ENCODE results near the gene PRKAR2A.
"Not testable (repeated sequence)": the region's sequence is repeated elsewhere in the genome, so short reads cannot be mapped to it uniquely, and the experiment has no call there.

PRKAR2A gene

DNA sequence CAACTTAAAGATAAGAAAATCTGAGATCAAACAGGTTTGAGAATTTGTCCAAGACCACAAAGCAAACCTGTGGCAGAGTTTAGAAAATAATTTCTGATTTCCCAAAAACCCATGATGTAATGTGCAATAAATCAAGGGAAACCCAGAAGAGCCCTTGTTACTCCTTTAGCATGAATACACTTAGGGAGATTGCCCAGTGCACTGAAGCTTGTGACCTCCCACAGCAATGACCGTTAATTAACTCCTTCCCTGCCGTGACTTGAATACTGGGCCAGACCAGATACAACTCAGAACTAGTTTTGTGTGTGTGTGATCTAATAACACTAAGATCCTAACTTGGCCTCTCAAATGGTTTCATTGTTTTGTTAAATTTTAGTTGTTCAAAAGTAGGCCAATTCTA, 2.5 kb downstream of the PRKAR2A start:
- Histone ChIP-seq H3K4me3 (ENCODE audit: low read length in 2 of 2) (peak overlapping the region in 1 of 2 donors; percentile 14), H3K27me3 (ENCODE audit: control insufficient read depth in 2 of 2, insufficient read depth in 2 of 2, low read length in 2 of 2) (no peaks in the 10 kb centered on the region), H3K36me3 (ENCODE audit: control insufficient read depth in 2 of 2, insufficient read depth in 2 of 2, low read length in 2 of 2) (no peaks in the 10 kb centered on the region), H3K27ac (ENCODE audit: low read depth in 2 of 2, low read length in 2 of 2) (no peak overlapping the region), H3K9ac (ENCODE audit: low read depth in 1 of 2, low read length in 2 of 2) (no peak overlapping the region), H3K9me3 (ENCODE audit: control insufficient read depth in 2 of 2, low read length in 2 of 2) (no peaks in the 10 kb centered on the region), H3K4me1 (ENCODE audit: control insufficient read depth in 2 of 2, insufficient read depth in 2 of 2, low read length in 2 of 2) (peaks cover 16% of the 10 kb centered on the region in 2 donors)

DNA sequence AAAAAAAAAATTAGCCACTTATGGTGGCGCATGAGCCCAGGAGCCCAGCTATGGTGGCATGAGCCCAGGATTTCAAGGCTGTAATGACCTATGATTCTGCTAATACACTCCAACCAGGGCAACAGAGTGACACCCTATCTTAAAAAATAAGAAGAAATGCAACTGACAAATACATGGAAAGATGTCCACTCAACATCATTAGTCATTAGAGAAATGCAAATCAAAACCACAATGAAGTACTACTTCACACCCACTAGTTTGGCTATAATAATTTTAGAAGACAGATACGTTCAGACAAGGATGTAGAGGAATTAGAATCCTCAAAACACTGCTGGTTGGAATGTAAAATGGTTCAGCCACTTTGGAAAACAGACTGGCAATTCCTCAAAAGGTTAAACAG, 10.5 kb downstream of the PRKAR2A start:
- Histone ChIP-seq H3K27ac (ENCODE audit: low read depth in 2 of 2, low read length in 2 of 2) (no peak overlapping the region), H3K4me3 (ENCODE audit: low read length in 2 of 2) (no peak overlapping the region), H3K36me3 (ENCODE audit: control insufficient read depth in 2 of 2, insufficient read depth in 2 of 2, low read length in 2 of 2) (no peaks in the 10 kb centered on the region), H3K27me3 (ENCODE audit: control insufficient read depth in 2 of 2, insufficient read depth in 2 of 2, low read length in 2 of 2) (no peaks in the 10 kb centered on the region), H3K9ac (ENCODE audit: low read depth in 1 of 2, low read length in 2 of 2) (no peak overlapping the region), H3K4me1 (ENCODE audit: control insufficient read depth in 2 of 2, insufficient read depth in 2 of 2, low read length in 2 of 2) (no peaks in the 10 kb centered on the region), H3K9me3 (ENCODE audit: control insufficient read depth in 2 of 2, low read length in 2 of 2) (no peaks in the 10 kb centered on the region)

DNA sequence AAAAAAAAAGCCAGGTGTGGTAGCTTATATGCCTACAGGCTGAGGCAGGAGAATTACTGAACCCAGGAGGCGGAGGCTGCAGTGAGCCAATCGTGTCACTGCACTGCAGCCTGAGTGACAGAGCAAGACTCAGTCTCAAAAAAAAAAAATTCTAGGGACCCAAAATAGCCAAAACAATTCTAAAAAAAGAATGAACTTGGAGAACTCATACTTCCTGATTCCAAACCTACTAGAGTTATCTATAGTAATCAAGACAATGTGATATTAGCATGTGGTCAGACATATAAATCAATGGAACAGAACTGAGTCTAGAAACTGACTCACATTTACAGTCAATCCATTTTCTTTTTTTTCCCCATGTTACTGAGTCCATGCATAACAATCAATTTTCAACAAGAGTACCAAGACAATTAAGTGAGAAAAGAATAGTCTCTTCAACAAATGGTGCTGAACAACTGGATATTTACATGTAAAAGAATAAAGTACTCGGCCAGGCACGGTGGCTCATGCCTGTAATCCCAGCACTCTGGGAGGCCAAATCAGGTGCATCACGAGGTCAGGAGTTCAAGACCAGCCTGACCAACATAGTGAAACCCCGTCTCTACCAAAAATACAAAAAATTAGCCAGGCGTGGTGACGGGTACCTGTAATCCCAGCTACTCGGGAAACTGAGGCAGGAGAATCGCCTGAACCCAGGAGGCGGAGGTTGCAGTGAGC, 11.9 kb downstream of the PRKAR2A start:
- no peaks in the 10 kb centered on the region for H3K9me3 ChIP-seq (ENCODE audit: control insufficient read depth in 2 of 2, low read length in 2 of 2)
- H3K4me1 ChIP-seq (ENCODE audit: control insufficient read depth in 2 of 2, insufficient read depth in 2 of 2, low read length in 2 of 2) = no peaks in the 10 kb centered on the region
- H3K27me3 ChIP-seq (ENCODE audit: control insufficient read depth in 2 of 2, insufficient read depth in 2 of 2, low read length in 2 of 2) = no peaks in the 10 kb centered on the region
- H3K27ac ChIP-seq (ENCODE audit: low read depth in 2 of 2, low read length in 2 of 2) = no peak overlapping the region
- H3K36me3 ChIP-seq (ENCODE audit: control insufficient read depth in 2 of 2, insufficient read depth in 2 of 2, low read length in 2 of 2) = no peaks in the 10 kb centered on the region
- no peak overlapping the region for H3K9ac ChIP-seq (ENCODE audit: low read depth in 1 of 2, low read length in 2 of 2)
- H3K4me3 ChIP-seq (ENCODE audit: low read length in 2 of 2) = no peak overlapping the region

DNA sequence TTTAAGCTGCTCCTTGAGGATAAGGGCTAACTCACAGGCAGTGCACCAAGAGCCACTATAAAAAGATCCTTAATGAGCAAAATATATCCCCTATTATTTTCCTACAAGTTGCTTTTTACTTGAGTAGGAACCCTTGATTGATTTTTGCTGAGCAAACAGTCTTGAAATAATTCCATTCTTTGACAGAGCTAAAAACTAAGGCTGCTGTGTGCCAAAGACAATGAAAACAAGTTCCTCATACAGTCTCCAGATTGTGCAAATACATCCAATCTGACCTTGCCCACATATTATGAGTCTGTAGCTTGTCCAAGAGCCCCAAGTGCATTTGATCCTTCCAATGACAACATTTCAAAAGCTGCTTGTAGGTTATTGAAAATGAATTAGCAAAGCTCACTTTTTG, 15.0 kb downstream of the PRKAR2A start:
- Histone ChIP-seq H3K4me3 (ENCODE audit: low read length in 2 of 2) (no peak overlapping the region), H3K27me3 (ENCODE audit: control insufficient read depth in 2 of 2, insufficient read depth in 2 of 2, low read length in 2 of 2) (no peaks in the 10 kb centered on the region), H3K9me3 (ENCODE audit: control insufficient read depth in 2 of 2, low read length in 2 of 2) (no peaks in the 10 kb centered on the region), H3K27ac (ENCODE audit: low read depth in 2 of 2, low read length in 2 of 2) (no peak overlapping the region), H3K4me1 (ENCODE audit: control insufficient read depth in 2 of 2, insufficient read depth in 2 of 2, low read length in 2 of 2) (no peaks in the 10 kb centered on the region), H3K36me3 (ENCODE audit: control insufficient read depth in 2 of 2, insufficient read depth in 2 of 2, low read length in 2 of 2) (peaks cover 0 to 2% of the 10 kb centered on the region in 2 donors), H3K9ac (ENCODE audit: low read depth in 1 of 2, low read length in 2 of 2) (no peak overlapping the region)

DNA sequence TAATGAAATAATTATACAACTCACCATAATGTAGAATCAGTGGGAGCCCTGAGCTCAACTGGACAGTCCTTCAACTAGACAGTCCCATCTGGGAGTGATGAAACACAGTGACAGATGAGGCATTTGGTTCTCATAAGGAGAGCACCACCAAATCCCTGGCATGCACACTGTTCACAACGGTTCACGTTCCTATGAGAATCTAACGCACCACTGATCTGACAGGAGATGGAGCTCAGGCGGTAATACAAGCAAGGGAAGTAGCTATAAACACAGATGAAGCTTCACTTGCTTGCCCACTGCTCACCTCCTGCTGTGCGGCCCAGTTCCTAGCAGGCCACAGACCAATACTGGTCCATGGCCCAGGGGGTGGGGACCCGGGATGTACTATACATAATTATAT, 17.0 kb downstream of the PRKAR2A start:
- Histone ChIP-seq H3K4me1 (ENCODE audit: control insufficient read depth in 2 of 2, insufficient read depth in 2 of 2, low read length in 2 of 2) (no peaks in the 10 kb centered on the region), H3K36me3 (ENCODE audit: control insufficient read depth in 2 of 2, insufficient read depth in 2 of 2, low read length in 2 of 2) (peaks cover 0 to 2% of the 10 kb centered on the region in 2 donors), H3K4me3 (ENCODE audit: low read length in 2 of 2) (no peak overlapping the region), H3K9me3 (ENCODE audit: control insufficient read depth in 2 of 2, low read length in 2 of 2) (no peaks in the 10 kb centered on the region), H3K27ac (ENCODE audit: low read depth in 2 of 2, low read length in 2 of 2) (no peak overlapping the region), H3K27me3 (ENCODE audit: control insufficient read depth in 2 of 2, insufficient read depth in 2 of 2, low read length in 2 of 2) (no peaks in the 10 kb centered on the region), H3K9ac (ENCODE audit: low read depth in 1 of 2, low read length in 2 of 2) (no peak overlapping the region)

DNA sequence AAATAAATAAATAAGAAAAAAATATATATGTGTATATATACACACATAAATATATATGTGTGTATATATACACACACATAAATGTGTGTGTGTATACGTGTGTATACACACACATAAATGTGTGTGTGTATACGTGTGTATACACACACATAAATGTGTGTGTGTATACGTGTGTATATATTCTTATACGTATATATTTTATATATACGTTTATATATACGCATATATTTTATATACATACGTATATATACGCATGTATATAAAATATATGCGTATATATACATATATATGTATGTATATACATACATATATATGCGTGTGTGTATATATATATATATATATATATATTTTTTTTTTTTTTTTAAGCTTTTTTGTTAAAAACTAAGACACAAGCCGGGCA, 18.1 kb downstream of the PRKAR2A start:
- not testable (repeated sequence) for H3K27ac ChIP-seq (ENCODE audit: low read depth in 2 of 2, low read length in 2 of 2); H3K4me3 ChIP-seq (ENCODE audit: low read length in 2 of 2); H3K36me3 ChIP-seq (ENCODE audit: control insufficient read depth in 2 of 2, insufficient read depth in 2 of 2, low read length in 2 of 2); H3K4me1 ChIP-seq (ENCODE audit: control insufficient read depth in 2 of 2, insufficient read depth in 2 of 2, low read length in 2 of 2); H3K9ac ChIP-seq (ENCODE audit: low read depth in 1 of 2, low read length in 2 of 2); H3K27me3 ChIP-seq (ENCODE audit: control insufficient read depth in 2 of 2, insufficient read depth in 2 of 2, low read length in 2 of 2); H3K9me3 ChIP-seq (ENCODE audit: control insufficient read depth in 2 of 2, low read length in 2 of 2)

DNA sequence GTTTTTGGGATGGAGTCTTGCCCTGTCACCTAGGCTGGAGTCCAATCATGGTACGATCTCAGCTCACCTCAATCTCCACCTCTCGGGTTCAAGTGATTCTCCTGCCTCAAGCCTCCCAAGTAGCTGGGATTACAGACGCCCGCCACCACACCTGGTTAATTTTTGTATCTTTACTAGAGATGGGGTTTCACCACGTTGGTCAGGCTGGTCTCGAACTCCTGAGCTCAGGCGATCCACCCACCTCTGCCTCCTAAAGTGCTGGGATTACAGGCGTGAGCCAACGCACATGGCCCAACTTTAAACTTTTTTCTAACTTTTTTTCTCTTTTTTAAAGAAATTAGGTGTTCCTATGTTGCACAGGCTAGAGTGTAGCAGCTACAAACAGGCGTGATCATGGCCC, 19.8 kb downstream of the PRKAR2A start:
- not testable (repeated sequence) for H3K36me3 ChIP-seq (ENCODE audit: control insufficient read depth in 2 of 2, insufficient read depth in 2 of 2, low read length in 2 of 2); H3K27ac ChIP-seq (ENCODE audit: low read depth in 2 of 2, low read length in 2 of 2); H3K4me1 ChIP-seq (ENCODE audit: control insufficient read depth in 2 of 2, insufficient read depth in 2 of 2, low read length in 2 of 2); H3K9me3 ChIP-seq (ENCODE audit: control insufficient read depth in 2 of 2, low read length in 2 of 2); H3K9ac ChIP-seq (ENCODE audit: low read depth in 1 of 2, low read length in 2 of 2); H3K27me3 ChIP-seq (ENCODE audit: control insufficient read depth in 2 of 2, insufficient read depth in 2 of 2, low read length in 2 of 2); H3K4me3 ChIP-seq (ENCODE audit: low read length in 2 of 2)

DNA sequence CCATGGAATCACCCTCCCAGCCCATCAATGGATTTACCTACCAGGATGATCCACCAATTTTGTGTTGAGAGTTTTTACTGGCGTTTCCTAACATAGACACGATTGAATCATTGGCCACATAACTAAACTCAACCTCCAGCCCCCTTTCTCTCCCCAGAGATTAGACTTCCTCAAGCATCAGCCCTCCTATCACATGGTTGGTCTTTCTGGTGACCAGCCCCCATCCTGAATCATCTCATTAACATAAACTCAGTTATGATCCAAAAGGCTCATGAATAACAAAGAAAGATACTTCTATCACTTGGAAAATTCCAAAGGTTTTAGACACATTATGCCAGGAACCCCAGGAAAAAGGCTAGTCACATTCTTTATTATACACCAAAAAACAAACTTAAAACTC, 21.2 kb downstream of the PRKAR2A start:
- no peak overlapping the region for H3K27ac ChIP-seq (ENCODE audit: low read depth in 2 of 2, low read length in 2 of 2)
- H3K36me3 ChIP-seq (ENCODE audit: control insufficient read depth in 2 of 2, insufficient read depth in 2 of 2, low read length in 2 of 2) = peaks cover 0 to 2% of the 10 kb centered on the region in 2 donors
- no peak overlapping the region for H3K4me3 ChIP-seq (ENCODE audit: low read length in 2 of 2)
- H3K9me3 ChIP-seq (ENCODE audit: control insufficient read depth in 2 of 2, low read length in 2 of 2) = no peaks in the 10 kb centered on the region
- H3K4me1 ChIP-seq (ENCODE audit: control insufficient read depth in 2 of 2, insufficient read depth in 2 of 2, low read length in 2 of 2) = no peaks in the 10 kb centered on the region
- H3K27me3 ChIP-seq (ENCODE audit: control insufficient read depth in 2 of 2, insufficient read depth in 2 of 2, low read length in 2 of 2) = no peaks in the 10 kb centered on the region
- no peak overlapping the region for H3K9ac ChIP-seq (ENCODE audit: low read depth in 1 of 2, low read length in 2 of 2)

DNA sequence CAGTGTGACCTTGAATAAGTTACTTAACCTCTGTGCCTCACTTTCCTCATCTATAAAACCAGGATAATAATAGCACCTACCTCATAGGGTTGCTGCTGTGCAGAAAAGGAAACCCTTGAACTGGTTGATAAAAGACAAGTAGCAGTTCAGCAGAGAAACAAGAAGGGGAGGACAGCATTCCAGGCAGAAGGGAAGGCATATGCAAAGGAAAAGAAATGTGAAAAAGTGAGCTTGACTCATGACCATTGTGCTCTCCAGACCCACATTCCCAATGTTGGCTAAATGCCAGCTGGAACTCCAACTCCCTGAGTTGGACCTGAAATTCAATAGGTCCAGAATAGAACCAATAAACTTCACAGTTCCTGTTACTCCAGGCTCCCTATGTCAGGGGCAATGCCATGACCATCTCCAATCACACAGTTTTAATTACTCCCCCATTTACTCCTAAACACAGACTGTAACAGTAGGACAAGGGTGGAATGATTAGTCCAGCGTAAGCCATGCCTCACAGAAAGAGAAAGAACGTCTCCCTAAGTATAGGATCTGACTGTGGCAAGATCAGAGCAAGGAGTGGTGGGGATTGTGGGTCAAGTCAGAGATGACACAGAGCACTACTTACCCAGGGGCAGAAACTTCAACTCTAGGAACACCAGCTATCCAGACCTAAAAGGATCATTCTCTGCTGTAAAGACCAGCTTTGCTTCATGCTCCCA, 26.9 kb downstream of the PRKAR2A start:
- Histone ChIP-seq H3K27me3 (ENCODE audit: control insufficient read depth in 2 of 2, insufficient read depth in 2 of 2, low read length in 2 of 2) (no peaks in the 10 kb centered on the region), H3K27ac (ENCODE audit: low read depth in 2 of 2, low read length in 2 of 2) (no peak overlapping the region), H3K9ac (ENCODE audit: low read depth in 1 of 2, low read length in 2 of 2) (no peak overlapping the region), H3K9me3 (ENCODE audit: control insufficient read depth in 2 of 2, low read length in 2 of 2) (no peaks in the 10 kb centered on the region), H3K36me3 (ENCODE audit: control insufficient read depth in 2 of 2, insufficient read depth in 2 of 2, low read length in 2 of 2) (no peaks in the 10 kb centered on the region), H3K4me3 (ENCODE audit: low read length in 2 of 2) (no peak overlapping the region), H3K4me1 (ENCODE audit: control insufficient read depth in 2 of 2, insufficient read depth in 2 of 2, low read length in 2 of 2) (no peaks in the 10 kb centered on the region)

DNA sequence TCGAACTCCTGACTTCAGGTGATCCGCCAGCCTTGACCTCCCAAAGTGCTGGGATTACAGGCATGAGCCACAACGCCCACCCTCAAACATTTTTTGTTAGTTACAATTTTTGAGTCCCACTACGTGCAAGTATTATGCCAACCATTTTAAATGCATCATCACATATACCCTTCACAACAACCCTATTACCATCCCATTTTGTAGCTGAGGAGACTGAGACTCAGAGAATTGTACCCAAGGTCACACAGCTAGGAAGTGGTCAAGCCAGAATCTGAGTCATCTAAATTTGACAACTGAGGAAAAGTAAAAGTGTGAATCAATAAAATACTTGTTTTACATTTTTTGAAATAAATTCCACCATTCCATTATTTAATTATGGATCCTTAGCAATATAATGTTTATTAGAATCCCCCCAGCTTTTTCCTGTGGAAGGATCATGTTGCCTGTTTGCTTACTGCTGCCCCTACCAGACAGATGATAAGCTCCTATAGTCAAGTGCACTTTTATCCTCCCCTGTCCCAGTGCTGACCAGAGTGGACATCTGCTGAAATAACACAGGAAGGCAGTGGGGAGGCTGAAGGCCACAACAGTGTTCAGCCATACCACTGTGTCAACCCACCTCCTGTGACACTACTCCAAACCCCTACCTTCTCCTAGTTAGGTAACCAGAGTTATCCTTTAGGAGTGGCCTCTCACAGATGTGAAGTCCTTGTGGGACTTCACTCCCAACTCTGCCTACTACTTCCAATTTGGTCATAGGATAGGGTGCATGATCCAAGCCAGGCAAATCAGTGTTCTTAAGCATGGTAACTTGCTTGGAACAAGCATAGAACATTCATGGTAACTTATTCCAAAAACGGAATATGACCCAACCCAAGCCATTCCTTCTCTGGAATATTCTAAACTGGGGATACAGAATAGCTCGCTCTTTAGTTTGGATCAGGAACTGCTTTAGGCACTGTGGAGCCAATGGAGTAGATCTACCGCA, 28.1 kb downstream of the PRKAR2A start:
- Histone ChIP-seq H3K9ac (ENCODE audit: low read depth in 1 of 2, low read length in 2 of 2) (no peak overlapping the region), H3K4me3 (ENCODE audit: low read length in 2 of 2) (no peak overlapping the region), H3K27ac (ENCODE audit: low read depth in 2 of 2, low read length in 2 of 2) (no peak overlapping the region), H3K27me3 (ENCODE audit: control insufficient read depth in 2 of 2, insufficient read depth in 2 of 2, low read length in 2 of 2) (no peaks in the 10 kb centered on the region), H3K36me3 (ENCODE audit: control insufficient read depth in 2 of 2, insufficient read depth in 2 of 2, low read length in 2 of 2) (no peaks in the 10 kb centered on the region), H3K9me3 (ENCODE audit: control insufficient read depth in 2 of 2, low read length in 2 of 2) (no peaks in the 10 kb centered on the region), H3K4me1 (ENCODE audit: control insufficient read depth in 2 of 2, insufficient read depth in 2 of 2, low read length in 2 of 2) (no peaks in the 10 kb centered on the region)
